Prostate gland (tissue), 2 donors: ENCODE results near the gene UBE2E2. TPM values are rescaled to one million over a fixed set of nuclear protein-coding genes. Genes with fewer than 3 reads are reported as not detected.

Experiments
- DNase-seq: peaks from one replicate; pipeline ENCODE4 v3.0.0-alpha.2; 2019; ENCODE audit warnings: low spot score
- H3K27ac ChIP-seq, 2 donors: fragments of 200-600 bp; sonication (generic); 2 replicates each; pipeline ENCODE4 v1.5.1; 2017 to 2019
- H3K27me3 ChIP-seq: fragments of 200-600 bp; sonication (generic); replicated peaks from 2 replicates; pipeline ENCODE4 v1.5.1; 2019; ENCODE audit not compliant: insufficient read depth
- H3K36me3 ChIP-seq, 2 donors: fragments of 200-600 bp; sonication (generic); 1 replicate in 1 of 2; 2 replicates in 1 of 2; pipeline versions ENCODE4 v1.5.1 to v1.8.1; 2017 to 2019
- H3K4me1 ChIP-seq: fragments of 200-600 bp; sonication (generic); replicated peaks from 2 replicates; pipeline ENCODE4 v1.5.1; 2019
- H3K4me3 ChIP-seq, 2 donors: fragments of 200-600 bp; sonication (generic); 2 replicates each; pipeline ENCODE4 v1.5.1; 2017 to 2019
- H3K9me3 ChIP-seq: fragments of 200-600 bp; sonication (generic); 2 replicates; pipeline ENCODE4 v1.5.1; 2017
- POLR2A ChIP-seq: fragments of 450-650 bp; IDR thresholded peaks from one replicate; pipeline ENCODE4 v1.6.1; 2016; ENCODE audit warnings: antibody characterized with exemption, mild to moderate bottlenecking
- POLR2AphosphoS5 ChIP-seq: sonication (generic); formaldehyde crosslinking; IDR thresholded peaks from one replicate; pipeline ENCODE4 v1.6.1; 2017; ENCODE audit warnings: antibody characterized with exemption
- WGBS: methylation state at CpG from one replicate; pipeline ENCODE4 v1.1.5; 2018; 5-methylcytosine and 5-hydroxymethylcytosine counted together
- intact Hi-C: fragments of 100-400 bp; cut with DNase I; formaldehyde crosslinking; loops from one replicate; pipeline ENCODE4 v1.14.2; 2022
- total RNA-seq, 2 donors: library from RNA; depleted of rRNA; stranded (reverse); fragments of >200 nt; gene quantifications; one replicate each; pipeline ENCODE4 v1.1.0, GENCODE V29; 2016
- TF ChIP-seq, protein P1 (sequence below), 4 experiments: fragments of 200-600 bp in 2 of 4; fragments of 450-650 bp in 2 of 4; sonication (generic) in 2 of 4; IDR thresholded peaks; 1 replicate in 3 of 4; 2 replicates in 1 of 4; pipeline ENCODE4 v1.5.1; 2016 to 2019; ENCODE audit warnings: antibody characterized with exemption in 4 of 4, mild to moderate bottlenecking in 2 of 4, moderate library complexity in 2 of 4

UBE2E2 gene
- total RNA-seq, 2 donors from 2014 or later = 25.9 to 48.7 TPM

DNA sequence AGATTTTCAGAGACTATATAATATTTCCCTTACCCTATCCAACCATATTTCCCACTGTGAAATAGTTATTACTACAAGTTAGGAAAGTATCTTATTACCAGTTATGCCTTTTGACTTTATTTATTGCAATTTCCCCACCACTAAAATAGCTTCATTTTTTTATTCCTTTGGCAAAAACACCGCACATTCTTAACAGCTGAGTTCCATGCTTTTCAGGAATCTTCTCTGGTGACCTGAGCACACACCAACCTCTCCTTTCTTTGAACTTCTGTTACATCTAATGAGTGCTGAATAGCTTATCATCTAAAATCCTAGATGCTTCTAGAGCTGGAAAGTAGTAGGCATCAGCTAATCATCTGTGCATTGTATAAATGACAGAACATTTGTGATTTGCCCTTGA, 99.1 kb downstream of the UBE2E2 start:
- TF ChIP-seq POLR2AphosphoS5 (no peak), POLR2A (no peak)
- TF ChIP-seq, protein P1, sequence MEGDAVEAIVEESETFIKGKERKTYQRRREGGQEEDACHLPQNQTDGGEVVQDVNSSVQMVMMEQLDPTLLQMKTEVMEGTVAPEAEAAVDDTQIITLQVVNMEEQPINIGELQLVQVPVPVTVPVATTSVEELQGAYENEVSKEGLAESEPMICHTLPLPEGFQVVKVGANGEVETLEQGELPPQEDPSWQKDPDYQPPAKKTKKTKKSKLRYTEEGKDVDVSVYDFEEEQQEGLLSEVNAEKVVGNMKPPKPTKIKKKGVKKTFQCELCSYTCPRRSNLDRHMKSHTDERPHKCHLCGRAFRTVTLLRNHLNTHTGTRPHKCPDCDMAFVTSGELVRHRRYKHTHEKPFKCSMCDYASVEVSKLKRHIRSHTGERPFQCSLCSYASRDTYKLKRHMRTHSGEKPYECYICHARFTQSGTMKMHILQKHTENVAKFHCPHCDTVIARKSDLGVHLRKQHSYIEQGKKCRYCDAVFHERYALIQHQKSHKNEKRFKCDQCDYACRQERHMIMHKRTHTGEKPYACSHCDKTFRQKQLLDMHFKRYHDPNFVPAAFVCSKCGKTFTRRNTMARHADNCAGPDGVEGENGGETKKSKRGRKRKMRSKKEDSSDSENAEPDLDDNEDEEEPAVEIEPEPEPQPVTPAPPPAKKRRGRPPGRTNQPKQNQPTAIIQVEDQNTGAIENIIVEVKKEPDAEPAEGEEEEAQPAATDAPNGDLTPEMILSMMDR (IDR thresholded peaks at IDR 0.05) = no peak
- Histone ChIP-seq H3K36me3 (no peaks in the 10 kb centered on the region), H3K4me1 (no peaks in the 10 kb centered on the region), H3K27ac (no peak overlapping the region), H3K4me3 (no peak overlapping the region), H3K9me3 (no peaks in the 10 kb centered on the region), H3K27me3 (no peaks in the 10 kb centered on the region)
- DNase-seq = no peak
- WGBS = 72% methylated on average over 1 of the region's 1 CpG
- intact Hi-C loops = no loop called here

DNA sequence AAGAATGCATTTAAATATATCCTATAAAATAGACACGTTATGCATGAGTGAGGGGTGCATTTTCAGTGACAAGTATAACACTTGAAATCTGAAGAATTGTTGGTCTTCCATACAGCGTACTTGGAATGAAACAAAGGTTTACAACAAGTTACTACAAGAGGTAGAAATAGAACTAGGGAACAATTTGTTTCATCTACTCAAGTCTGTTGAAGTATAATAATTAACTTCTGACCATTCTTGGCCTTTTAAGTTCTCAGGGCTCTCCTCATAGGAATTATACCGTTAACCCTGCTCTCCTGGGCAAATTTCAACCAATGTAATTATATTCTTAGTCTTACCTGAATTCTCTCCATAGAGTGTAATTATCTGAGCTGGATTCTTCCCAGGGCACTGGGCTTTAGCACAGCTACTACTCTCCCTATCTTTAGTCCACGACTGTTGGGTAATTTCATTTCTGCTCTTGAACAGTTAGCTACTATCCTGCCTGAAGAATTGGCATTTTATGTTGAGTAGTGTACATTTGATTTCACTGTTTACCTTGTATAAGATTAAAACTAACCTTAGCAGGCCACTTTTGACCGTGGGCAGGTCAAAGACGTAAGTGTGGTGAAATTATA, 100.6 kb downstream of the UBE2E2 start:
- Histone ChIP-seq H3K4me3 (no peak overlapping the region), H3K4me1 (no peaks in the 10 kb centered on the region), H3K36me3 (no peaks in the 10 kb centered on the region), H3K27me3 (no peaks in the 10 kb centered on the region), H3K27ac (no peak overlapping the region), H3K9me3 (no peaks in the 10 kb centered on the region)
- no peak for TF ChIP-seq POLR2AphosphoS5
- TF ChIP-seq POLR2A = no peak
- TF ChIP-seq, protein P1 (IDR thresholded peaks at IDR 0.05) = no peak
- DNase-seq = no peak
- WGBS = 72% methylated on average over 6 of the region's 6 CpGs
- intact Hi-C loops = no loop called here

DNA sequence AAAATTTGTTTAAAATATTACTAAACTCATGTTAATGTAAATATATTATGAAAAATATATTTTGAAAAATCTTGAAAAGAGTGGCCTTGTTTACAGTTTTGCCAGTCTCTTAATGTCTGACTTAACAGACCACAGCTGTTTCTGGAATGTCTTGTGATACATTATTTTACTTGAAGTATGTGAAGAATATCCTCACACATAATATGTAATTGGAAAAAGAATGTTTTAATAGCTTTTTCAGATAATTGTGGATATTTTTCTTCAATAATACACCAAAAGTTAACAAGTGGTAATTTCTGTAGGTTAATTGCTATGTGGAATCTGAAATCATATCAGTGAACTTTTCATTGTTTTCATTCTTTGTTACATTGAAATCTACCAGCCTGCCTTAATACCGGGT, 101.3 kb downstream of the UBE2E2 start:
- H3K4me3 ChIP-seq = no peak overlapping the region
- WGBS = 83% methylated on average over 1 of the region's 1 CpG
- no peaks in the 10 kb centered on the region for H3K27me3 ChIP-seq
- DNase-seq = no peak
- H3K4me1 ChIP-seq = no peaks in the 10 kb centered on the region
- no peaks in the 10 kb centered on the region for H3K36me3 ChIP-seq
- H3K27ac ChIP-seq = no peak overlapping the region
- TF ChIP-seq POLR2AphosphoS5 = no peak
- TF ChIP-seq, protein P1 (IDR thresholded peaks at IDR 0.05) = no peak
- no peak for TF ChIP-seq POLR2A
- H3K9me3 ChIP-seq = no peaks in the 10 kb centered on the region
- intact Hi-C loops = no loop called here

DNA sequence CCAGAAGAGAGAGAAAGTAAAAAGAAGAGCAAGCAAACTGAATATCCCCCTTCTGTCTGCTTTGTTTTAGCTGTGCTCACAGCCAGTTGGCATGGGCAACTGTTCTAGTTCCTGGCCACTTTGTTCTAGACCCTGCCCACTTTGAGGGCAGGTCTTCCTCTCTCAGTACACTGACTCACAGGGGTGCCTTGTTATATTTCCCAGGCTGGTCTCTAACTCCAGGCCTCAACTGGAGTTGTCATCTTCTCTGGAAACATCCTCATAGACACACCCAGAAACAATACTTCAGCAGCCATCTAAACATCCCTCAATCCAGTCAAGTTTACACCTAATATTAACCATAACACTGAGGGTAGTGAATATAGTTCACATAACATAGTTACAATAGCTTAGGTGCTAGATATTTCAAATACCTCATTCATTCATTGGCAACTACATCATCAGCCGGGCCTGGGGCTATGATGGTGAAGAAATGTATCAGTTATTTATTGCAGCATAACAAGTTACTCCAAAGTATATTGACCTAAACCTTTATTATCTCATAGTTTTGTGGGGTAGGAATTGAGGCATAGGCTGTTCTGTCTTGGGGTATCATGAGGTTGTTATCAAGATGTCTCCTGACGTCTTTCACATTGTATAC, 106.0 kb downstream of the UBE2E2 start:
- Histone ChIP-seq H3K27me3 (no peaks in the 10 kb centered on the region), H3K27ac (no peak overlapping the region), H3K9me3 (no peaks in the 10 kb centered on the region), H3K4me3 (no peak overlapping the region), H3K36me3 (no peaks in the 10 kb centered on the region), H3K4me1 (no peaks in the 10 kb centered on the region)
- no peak for TF ChIP-seq POLR2A
- TF ChIP-seq POLR2AphosphoS5 = no peak
- TF ChIP-seq, protein P1 (IDR thresholded peaks at IDR 0.05) = no peak
- no peak for DNase-seq
- intact Hi-C loops = no loop called here
- WGBS = 89% methylated on average over 2 of the region's 2 CpGs

DNA sequence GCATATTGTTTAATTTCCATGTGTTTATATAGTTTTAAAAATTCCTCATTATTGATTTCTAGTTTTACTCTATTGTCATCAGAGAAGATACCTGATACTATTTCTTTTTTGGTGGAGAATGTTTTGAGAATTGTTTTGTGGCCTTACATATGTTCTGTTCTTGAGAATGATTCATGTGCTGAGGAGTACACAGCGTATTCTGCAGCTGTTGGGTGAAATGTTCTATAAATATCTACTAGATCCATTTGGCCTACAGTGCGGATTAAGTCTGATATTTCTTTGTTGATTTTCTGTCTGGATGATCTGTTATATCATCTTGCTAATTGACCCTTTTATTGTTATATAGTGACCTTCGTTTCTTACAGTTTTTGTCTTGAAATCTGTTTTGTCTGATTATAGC, 109.7 kb downstream of the UBE2E2 start:
- no peaks in the 10 kb centered on the region for H3K27me3 ChIP-seq
- 75% methylated on average over 3 of the region's 3 CpGs for WGBS
- H3K27ac ChIP-seq = no peak overlapping the region
- TF ChIP-seq, protein P1 (IDR thresholded peaks at IDR 0.05) = no peak
- no peak for TF ChIP-seq POLR2A
- TF ChIP-seq POLR2AphosphoS5 = no peak
- no peaks in the 10 kb centered on the region for H3K4me1 ChIP-seq
- H3K9me3 ChIP-seq = no peaks in the 10 kb centered on the region
- no peak overlapping the region for H3K4me3 ChIP-seq
- H3K36me3 ChIP-seq = no peaks in the 10 kb centered on the region
- intact Hi-C loops = no loop called here
- DNase-seq = no peak
